HG02840 (cell line): ENCODE results near the gene SMTNL2.
"Not testable (repeated sequence)": the region's sequence is repeated elsewhere in the genome, so short reads cannot be mapped to it uniquely, and the experiment has no call there.

Source experiments
- ATAC-seq: cut with Tn5 transposase; IDR thresholded peaks from one replicate; pipeline ENCODE4 v1.9.1; 2021; ENCODE audit warnings: mild to moderate bottlenecking, moderate library complexity, moderate number of reproducible peaks; ENCODE audit not compliant: unreplicated experiment, low FRiP score

SMTNL2 gene

DNA sequence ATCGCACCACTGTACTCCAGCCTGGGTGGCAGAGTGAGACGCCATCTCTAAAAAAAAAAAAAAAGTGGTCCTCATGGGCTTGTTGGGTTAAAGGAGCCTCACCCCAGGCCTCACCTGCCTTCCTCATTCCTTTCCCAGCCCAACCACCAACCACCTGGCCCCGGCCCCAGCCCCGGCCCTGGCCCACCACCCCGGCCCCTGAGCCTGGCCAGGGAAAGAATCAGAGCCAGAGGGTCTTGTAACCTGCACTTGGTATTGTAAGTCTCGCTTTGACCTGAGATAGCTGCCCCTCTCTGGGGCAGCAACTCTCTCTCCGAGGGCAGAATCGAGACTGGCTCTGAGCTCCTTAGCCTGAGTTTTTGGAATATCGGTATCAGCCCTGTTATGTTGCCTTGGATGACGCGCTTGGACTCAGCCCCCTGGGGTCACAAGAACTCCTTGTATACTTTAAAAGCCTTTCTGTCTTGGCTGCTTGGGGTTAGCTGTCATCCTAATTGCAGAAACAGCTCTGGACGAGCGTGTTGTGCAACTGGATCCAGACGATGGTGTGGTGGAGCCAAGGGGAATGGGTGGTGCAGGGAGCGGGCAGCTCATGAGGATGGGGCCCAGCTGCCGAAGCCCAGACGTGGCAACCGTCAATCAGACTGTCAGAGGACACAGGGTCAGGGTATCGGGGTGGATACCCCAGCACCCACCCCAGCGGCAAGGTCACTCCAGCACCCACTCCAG lies 14.6 kb downstream of the SMTNL2 start:
- ATAC-seq: no peak

DNA sequence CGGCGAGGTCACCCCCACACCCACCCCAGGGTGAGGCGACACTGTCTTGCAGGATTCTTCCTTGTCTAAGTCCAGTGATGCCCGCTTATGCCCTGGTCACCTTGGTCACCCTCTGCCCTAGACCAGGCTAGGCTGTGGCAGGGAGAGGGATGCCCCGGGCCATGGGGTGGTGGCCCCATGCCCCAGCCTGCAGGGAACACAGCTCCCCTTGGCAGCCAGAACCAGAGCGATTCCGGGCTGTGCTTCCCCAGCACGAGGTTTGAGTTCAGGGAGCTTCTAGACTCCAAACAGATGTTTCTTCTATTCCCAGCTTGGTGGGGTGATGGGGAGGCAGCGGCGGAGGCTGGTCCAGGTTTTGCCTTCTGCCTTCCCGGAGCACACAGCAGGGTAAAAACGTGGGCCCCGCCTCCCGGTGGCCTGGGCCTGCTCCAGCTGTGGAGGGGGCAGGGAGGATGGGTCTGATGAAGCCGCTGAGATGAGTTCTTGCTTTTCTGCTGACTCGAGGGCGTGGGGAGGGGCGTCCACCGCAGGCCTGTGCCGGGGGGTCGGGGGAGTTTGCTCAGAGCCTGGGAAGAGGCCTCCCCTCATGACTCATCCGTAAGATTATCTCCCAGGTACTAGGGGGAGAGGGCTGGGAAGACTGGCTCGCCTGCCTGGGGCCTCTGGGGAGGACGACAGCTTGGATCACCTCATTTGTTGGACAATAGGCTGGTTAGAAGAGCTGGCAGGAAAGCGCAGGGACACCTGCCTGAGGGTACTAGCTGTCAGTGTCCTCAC lies 15.4 kb downstream of the SMTNL2 start:
- ATAC-seq: no peak

DNA sequence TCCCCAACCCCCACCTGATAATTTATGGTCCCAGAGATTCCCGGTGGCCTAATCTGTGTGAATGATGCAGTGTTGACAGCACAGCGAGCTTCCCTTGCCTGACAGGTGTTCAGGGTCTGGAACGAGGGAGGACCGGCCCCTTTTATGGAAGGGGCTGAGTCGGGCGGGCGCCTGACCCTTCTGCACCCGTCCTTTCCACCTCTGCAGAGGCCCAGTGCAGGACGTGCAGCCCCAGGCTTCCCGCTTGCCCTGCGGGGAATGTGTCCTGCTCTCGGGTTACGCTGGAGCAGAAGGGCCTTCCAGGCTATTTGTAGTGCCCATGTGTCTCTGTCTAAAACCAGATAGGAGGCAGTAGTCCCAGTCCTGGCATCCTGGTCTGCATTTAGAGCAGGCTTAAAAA lies 16.2 kb downstream of the SMTNL2 start:
- no peak for ATAC-seq

DNA sequence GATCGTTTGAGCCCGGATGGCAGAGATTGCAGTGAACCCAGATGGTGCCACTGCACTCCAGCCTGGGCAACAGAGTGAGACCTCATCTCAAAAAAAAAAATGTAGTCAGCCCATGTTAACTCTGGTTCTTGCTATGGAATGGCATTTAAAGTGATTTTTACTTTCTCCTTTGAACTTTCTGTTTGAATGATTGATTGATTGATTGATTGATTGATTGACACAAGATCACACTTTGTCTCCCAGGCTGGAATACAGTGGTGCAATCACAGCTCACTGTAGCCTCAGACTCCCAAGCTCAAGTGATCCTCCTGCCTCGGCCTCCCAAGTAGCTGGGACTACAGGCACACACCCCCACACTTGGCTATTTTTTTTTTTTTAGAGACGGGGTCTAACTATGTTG lies 17.0 kb downstream of the SMTNL2 start:
- ATAC-seq: no peak

DNA sequence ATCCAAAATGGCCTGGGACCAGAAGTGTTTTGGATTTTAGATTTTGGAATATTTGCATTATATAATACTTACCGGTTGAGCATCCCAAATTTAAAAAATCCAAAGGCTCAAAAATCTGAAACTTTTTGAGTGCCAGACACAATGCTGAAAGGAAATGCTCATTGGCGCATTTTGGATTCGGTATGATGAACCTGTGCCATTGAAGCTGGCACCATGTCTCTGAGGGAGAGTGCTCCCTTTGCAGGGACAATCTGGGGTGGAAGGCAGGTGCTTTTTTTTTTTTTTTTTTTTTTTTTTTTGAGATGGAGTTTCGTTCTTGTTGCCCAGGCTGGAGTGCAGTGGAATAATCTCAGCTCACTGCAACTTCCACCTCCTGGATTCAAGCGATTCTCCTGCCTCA lies 17.7 kb downstream of the SMTNL2 start:
- ATAC-seq: no peak

DNA sequence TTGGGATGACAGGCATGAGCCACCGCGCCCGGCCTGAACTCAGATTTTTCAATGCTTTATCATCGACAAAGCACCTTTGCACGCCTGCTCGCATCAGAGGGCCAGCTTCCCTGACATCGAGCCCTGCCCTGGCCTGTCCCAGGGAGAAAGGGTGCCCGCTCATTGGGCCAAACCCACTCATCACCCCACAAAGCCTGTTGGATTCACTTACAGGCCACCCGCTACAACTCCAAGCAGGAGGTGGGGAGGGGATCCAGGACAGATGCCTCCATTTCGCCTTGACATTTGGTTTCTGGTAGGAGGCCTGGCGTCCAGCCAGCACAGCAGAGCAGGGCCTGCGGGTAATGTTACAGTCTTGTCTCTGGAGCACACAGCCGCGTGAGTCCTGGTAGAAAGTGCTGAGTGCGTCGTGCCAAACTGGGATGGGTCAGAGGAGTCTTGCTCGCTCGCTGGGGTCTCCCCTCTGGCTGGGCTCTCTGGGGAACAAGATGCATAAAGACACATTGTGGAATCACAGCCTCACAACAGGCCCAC lies 19.8 kb downstream of the SMTNL2 start:
- no peak for ATAC-seq

DNA sequence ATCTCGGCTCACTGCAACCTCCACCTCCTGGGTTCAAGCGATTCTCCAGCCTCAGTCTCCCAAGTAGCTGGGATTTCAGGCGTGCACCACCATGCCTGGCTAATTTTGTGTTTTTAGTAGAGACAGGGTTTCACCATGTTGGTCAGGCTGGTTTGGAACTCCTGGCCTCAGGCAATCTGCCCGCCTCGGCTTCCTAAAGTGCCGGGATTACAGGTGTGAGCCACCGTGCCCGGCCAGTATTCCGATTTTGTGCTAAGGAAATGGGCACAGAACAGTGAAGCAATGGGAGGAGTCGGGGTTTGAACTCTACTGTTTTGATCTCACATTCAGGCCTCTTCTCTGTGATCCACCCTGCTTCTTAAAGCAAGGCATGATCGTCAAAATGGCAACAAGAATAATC lies 20.4 kb downstream of the SMTNL2 start:
- not testable (repeated sequence) for ATAC-seq

DNA sequence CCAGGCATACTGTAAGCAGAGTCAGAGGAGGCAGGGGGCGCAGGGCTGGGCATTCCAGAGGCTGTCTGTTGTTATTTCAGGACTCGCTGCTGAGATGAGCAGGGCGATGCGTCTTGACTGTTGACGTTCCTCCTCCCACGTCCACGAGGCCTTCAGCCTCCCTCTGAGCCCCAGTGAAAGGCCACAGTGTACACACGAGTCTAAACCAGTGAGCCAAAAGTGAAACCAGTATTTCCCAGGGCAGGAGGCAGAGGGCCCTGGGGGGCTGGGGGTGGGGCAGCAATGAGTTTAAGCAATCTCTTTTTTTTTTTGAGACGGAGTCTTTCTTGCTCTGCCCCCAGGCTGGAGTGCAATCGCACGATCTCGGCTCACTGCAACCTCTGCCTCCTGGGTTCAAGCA lies 21.5 kb downstream of the SMTNL2 start:
- ATAC-seq: no peak

DNA sequence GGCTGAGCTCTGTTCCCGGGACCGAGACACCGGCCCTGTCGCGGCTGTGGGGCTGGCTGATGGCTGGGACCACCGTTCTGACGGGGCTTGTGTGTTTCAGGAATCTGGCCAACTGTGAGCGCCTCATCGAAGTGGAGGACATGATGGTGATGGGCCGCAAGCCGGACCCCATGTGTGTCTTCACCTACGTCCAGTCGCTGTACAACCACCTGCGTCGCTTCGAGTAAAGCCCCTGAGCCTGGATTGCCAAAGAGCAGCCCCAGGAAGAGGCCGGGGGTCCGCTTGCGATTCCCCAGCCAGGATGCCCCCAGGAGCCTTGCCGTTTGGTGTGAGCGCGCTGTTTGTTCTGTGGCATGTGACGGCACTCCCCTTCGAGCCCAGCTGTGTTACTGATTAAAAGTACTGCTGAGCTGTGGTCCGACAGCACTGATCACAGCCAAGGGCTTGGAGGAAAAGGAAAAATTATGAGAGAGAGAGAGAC lies 23.0 kb downstream of the SMTNL2 start:
- ATAC-seq: no peak

DNA sequence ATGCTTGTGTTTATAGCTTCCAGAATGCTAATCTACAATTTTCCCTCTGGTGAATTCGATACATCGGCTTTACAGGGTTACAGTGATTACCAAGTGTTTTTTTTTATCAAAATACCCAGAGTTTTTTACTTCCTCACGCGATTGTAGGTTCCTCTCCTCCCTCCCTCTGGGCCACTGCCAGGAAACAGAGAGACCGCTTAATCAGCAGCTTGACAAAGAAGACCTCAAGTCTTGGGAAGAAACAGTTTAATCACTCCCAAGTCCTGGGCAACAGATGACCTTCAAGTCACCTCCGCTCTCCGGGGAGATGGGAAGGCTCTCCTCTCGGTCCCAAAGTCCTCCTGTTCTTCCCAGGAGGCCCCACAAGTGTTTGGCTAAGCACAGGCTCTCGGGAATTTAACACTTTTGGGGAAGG lies 23.5 kb downstream of the SMTNL2 start:
- no peak for ATAC-seq

DNA sequence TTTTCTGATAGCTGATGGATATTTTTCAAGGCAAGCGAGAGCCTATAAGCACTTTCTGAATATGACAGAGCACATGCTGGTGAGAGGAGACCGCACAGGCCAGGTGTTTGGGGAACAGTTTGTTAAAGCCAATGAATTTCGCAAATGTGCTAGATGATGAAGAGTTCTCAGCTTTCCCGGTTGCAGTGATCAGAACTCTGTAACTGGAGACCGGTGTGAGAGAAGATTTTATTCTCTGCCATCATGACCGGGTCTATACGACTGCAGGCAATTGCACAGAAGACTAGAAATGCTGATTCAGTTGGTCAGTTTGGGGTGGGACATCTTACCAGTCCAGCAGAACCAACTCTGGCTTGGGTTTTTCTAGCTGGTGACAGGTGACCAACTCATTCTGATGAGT lies 25.4 kb downstream of the SMTNL2 start:
- no peak for ATAC-seq

DNA sequence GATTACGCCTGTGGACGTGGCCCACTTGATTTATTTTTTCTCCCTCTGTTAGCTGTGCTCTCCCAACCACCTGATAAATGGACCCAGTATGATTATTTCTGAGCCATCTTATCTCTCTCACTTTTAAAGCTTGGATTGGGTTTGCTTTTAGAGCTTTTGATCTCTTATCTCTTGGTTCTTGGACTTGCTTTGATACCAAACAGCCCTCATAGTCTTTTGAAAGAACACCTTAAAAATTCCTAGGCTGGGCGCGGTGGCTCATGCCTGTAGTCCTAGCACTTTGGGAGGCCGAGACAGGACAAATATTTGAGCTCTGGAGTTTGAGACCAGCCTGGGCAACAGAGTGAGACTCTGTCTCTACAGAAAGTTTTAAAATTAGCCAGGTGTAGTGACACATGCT lies 25.8 kb downstream of the SMTNL2 start:
- ATAC-seq: no peak

DNA sequence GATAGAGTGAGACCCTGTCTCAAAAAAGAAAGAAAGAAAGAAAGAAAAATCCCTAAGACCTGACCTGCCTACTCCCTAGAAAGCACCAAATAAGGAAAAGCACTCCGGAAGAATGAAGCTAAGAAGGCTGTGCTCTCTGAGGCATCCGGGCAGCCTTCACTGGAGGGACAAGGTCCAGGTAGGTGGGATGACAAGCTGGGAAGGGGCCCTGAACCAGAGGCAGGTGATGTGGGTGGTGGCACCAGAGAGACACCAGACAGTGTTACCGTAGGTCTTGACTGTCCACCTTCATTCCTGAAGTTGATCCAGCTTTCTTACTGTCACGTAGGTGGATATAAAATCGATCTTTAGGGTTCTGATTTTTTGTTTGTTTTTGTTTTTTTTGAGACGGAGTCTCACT lies 26.3 kb downstream of the SMTNL2 start:
- ATAC-seq: no peak

DNA sequence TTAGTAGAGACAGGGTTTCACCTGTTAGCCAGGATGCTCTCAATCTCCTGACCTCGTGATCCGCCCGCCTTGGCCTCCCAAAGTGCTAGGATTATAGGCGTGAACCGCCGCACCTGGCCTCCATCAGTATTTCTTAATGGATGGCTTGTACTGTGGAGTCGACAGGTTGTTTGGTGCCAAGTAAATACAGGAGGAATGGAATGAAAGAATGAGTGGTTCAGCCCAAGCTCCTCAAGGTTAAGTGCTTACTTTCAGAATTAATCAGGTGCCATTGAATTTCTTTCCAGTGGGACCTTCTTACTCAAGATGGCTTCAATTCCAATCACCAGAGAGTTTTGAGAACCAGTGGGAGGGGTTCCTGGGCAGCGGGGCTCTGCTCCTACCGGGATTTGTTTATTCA lies 32.1 kb downstream of the SMTNL2 start:
- ATAC-seq: no peak

DNA sequence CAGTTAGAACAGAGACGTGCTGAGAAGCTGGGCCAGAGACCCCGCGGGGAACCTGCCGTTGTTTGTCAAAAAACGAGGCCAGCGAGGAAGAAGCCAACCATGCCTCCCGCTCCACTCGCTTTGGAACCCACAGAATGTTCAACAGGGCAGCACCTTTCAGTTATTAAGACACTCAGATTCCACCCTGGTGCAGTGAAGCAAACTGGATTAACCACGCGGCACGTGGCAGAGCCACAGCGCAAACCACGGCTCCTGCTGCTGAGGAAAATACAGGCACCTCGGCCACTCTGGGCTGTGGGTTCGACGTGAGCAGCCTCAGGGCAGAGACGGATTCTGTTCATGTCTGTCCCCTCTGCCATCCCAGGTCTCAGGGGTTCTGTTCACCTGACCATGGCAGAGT lies 32.8 kb downstream of the SMTNL2 start:
- ATAC-seq: no peak

DNA sequence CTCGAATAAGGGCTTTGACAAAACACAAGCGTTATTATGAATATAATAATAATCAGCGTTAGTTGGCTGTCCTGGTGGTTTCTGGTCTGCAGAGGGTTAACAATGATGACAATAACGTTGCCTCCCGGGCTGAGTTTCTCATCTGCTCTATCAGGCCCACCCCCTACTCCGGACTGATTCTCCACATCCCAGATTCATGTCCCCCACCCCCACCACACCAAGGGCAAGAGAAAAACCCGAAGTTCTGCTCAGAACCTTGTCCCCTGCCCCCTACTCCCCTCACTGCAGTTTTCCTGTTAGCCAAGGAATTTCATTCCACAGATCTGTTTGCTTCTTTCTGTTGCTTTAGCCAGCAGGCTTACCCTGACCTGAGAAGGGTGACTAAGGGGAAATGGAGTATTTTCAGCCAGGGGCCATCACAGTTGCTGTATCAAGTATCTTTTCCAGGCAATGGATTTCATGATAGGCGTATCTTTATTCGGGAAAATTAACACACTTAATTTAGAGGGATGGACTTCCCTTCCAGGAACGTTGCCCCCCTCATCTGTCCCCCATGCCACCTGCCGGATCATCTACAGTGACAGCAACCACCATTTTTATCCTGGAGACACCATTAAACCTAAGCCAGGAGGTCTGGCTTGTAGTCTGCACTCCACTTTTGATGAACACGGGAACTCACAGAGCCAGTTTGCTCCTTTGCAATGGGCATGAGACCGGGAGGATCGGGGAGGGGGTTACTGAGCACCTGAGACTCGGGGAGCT lies 33.4 kb downstream of the SMTNL2 start:
- ATAC-seq: no peak

DNA sequence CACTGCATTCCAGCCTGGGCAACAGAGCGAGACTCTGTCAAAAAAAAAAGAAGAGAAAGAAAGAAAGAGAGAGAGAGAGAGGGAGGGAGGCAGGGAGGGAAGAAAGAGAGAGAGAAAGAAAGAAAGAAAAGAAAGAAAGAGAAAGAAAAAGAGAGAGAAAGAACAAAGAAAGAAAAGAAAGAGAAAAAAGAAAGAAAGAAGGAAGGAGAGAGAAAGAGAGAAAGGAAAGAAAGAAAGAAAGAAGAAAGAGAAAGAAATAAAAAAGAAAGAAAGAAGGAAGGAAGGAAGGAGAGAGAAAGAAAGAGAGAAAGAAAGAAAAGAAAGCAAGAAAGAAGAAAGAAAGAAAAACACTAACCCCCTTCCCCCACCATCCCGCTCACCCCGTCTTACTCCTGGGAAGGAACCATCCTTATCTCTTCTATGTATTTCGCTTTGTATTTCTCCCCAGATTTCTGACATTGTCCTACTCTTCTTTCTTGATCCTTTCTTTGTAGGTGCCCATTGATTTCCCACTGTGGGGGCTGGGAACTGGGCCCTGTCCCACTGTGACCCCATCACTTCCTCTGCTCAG lies 36.3 kb downstream of the SMTNL2 start:
- ATAC-seq: no peak

DNA sequence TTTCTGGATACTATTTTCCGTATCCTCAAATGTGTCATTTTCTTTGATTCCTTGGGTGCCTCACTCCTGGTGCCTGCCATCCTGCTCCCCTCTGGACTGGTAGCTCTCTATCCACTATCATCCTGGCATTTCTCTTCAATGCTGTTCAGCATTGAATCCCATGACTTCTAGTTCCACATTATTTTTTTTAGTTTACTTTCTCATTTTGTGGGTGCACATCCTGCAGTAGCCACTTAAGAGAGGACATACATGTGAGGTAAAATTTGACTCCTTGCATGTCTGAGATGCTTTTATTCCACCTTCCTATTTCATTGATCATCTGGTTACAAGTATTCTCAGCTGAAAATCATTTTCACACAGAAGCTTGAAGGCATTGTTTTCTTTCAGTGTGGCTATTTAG lies 38.0 kb downstream of the SMTNL2 start:
- ATAC-seq: no peak

DNA sequence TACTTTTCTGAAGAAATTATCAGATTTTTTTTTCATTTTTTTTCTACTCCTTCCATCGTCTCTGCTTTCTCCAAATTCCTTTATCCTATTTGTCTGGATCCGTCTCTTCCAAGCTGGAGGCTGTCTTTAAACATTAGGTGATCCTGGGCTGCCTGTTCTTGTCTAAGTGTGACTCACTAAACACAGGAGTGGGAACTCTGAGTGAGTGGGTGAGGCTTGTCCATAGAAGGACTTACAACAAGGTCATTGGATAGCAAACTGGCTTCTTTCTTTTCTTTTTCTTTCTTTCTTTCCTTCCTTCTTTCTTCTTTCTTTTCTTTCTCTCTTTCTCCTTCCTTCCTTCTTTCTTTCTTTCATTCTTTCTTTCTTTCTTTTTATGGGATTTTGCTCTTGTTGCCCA lies 38.9 kb downstream of the SMTNL2 start:
- no peak for ATAC-seq

DNA sequence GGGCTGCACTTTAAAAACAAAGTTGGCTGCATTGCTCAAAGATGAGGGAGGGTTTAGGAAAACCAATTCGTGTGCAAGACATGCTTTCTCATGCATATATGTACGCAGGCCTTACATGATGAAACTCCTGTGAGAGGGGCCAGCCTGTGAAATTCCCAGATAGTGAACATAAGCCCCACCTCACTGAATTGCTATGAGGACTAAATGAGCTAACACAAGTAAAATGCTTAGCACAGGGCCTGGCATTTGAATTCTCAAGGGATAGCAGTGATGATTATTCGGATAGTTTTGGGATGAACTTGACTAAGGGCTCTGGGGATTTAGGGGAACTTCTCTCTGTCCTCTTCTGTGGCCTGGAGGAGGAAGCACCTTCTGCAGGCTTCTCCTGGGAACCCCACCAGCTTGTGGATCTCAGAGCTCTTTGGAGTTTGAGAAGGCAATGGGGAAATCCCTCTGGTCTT lies 40.2 kb downstream of the SMTNL2 start:
- not testable (repeated sequence) for ATAC-seq
